ENCODE results near the gene LHFPL6.
"Not testable (repeated sequence)": the region's sequence is repeated elsewhere in the genome, so short reads cannot be mapped to it uniquely, and the experiment has no call there.

The LHFPL6 gene

DNA sequence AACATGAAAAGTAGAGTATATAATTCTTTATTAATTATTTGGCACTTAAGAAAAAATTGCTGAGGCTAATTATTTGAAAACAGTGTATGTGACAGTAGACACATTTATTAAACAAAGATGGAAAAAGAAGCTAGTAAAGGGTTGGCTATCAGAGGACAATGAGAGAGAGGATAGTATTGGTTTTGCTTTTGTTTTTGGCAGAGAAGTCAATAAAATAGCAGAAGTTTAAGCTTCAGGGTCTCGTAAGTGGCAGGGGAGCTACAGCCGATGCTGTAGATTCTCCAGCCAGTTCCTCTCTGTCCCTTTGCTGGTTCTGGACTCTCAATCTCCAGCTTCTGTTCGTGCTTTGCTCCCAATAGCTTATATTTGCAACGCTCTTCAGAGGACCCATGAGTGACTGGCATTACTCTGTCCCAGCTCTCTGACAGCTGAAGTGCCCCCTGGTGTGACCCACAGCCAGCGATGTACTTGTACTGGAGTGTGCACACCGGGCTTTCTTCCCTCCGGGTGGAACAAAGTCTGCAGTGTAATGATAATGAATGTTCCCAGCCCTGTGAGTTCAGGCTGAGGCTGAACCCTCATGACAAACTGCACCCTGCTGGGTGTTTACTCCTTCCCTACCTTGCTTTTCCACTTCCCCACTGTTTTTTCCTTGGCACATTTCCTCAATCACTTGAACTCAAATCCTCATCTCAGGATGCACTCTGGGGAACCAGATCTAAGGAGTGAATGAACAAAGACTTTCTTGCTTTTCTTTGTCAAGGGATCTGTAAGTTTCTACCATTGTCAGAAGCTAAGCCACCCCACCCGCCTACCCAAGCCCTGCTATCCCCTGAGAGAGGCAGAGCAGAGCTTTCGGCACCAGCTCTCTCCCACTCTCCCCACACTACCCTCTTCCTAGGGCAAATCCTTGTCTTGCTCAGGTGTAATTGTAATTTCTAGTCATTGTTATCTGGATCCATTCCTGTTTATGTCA is 254.8 kb downstream of the LHFPL6 start:
- DNase-seq (ENCODE audit: low spot score) = no peak

DNA sequence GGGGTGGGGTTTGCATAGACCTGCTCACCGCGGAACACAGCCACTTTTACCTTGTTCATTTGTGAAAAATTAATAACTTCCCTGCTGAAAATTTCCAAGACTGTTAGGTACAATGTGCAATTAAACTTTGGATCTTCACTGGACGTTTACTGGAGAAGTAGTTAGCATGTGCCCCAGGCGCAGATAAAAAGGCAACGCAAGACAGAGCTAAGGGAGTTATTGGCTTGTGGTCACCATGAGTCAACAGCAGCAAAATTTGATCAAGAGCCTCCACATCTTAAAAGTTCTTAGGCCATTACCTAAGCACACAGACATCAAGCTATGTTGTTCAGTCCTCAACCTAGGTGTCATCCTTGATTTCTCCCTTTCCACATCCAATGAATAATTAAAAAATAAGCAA is 257.0 kb downstream of the LHFPL6 start:
- no peak for DNase-seq (ENCODE audit: low spot score)

DNA sequence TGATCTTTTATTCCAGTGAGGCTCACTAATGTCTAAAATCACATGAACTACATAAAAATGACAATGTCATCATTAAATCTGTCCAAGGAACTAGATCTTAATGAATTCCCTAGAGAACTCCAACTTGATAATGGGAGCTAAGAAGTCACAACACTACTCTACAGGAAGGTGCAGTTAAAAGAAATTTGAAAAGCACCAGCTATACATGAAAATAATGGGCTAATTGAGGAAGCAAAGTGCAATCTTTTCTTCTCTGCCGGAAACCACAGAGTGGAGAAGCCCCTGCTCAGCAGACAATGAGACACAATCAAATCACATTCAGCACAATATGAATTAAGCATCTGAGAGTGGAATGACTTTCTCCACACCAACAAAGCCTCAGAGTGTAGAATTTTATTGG is 261.7 kb downstream of the LHFPL6 start:
- DNase-seq (ENCODE audit: low spot score) = no peak

DNA sequence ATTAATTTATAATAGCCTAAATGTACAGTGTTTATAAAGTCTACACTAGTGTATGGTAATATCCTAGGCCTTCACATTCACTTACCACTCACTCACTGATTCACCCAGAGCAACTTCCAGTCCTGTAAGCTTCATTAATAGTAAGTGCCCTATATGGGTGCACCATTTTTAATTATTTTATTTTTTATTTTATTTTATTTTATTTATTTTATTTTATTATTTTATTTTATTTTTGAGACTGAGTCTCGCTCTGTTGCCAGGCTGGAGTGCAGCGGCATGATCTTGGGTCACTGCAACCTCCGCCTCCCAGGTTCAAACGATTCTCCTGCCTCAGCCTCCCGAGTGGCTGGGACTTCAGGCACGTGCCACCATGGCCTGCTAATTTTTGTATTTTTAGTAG is 264.9 kb downstream of the LHFPL6 start:
- DNase-seq (ENCODE audit: low spot score) = not testable (repeated sequence)

DNA sequence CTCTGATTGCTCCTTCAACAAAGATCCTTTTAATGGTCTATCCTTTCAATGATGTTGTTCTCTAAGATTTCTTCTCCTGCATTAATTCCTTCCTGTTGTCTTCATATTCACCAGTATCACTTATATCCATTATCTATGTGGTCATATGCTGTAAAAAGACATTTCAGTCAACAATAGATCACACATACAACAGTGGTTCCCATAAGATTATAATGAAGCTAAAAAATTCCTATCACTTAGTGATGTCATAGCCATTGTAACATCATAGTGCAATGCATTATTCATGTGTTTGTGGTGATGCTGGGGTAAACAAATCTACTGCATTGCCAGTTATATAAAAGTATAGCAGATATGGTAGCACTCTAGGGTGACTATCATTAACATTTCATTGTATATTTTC is 266.1 kb downstream of the LHFPL6 start:
- DNase-seq (ENCODE audit: low spot score) = no peak

DNA sequence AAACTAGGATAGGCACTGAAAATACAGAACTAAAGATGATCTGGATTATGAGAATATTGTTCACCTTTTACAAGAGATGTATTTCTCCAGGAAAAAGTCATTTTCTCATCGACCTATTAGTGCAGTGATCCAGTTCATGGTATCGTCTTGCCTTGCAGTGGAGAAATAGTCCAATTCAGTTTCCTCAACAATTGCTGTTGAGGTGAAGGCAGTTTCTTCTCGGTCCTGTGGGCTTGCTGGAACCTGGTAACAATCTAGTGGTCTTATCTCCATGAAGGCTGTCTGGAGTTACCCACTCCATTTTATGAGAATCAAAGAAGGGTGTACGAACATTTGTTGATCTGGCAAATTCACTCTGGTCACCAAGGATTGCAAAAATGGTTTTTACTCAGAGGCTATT is 266.8 kb downstream of the LHFPL6 start:
- no peak for DNase-seq (ENCODE audit: low spot score)

DNA sequence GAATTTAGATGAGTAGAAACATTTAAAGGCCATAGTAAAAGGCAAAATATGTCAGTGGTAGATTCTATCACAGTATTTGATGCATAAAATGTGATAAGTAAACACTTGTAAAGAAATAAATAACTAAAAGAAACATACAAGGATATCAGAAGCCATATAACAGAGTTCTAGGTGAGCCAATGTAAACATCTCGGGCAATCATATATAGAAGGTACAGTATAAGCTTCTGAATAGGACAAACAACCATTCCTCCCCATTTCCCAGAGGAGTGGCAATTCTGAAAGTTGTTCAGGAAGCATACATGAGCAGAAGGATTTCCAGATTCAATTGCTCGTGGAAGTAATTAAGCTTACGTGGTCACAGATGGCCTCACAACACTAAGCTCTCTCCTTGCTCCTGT is 267.3 kb downstream of the LHFPL6 start:
- DNase-seq (ENCODE audit: low spot score) = no peak

DNA sequence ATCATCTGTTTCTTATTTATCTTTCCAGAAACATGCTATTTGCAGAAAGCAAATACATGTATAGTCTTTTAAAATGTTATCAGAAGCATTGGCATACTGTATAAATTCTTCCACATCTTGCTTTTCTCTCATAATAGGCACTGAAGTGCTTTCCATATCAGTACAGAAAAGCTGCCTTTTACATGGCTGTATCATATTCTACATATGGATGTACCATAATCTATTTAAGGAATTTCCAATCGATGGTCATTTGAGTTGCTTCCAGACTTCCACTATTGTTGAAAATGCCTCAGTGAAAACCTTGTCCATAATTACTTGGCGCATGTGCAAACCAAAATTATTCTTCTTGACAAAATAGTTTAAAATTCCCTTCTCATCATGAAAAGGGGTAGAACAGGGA is 272.5 kb downstream of the LHFPL6 start:
- DNase-seq (ENCODE audit: low spot score) = no peak

DNA sequence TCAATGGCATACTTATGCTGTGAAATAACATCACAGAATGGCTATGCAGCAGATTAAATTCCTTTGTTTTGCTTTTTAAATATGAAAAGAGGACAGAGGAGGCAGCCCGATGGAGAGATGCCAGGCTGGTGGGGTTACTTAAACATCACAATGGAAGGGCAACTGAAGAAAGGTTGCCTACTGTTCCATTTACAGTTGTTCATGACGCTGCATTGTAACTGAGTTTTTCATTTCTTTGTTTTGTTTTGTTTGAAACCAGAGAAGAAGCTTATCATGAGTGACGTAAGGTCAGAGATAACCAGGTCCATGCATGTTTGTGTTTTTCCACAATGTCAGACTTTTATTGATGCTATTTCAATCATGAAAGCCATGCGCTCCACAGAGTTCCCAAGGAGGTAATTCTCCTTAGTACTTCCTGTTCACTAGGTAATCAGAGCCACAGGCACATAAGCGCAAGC is 273.8 kb downstream of the LHFPL6 start:
- DNase-seq (ENCODE audit: low spot score) = no peak

DNA sequence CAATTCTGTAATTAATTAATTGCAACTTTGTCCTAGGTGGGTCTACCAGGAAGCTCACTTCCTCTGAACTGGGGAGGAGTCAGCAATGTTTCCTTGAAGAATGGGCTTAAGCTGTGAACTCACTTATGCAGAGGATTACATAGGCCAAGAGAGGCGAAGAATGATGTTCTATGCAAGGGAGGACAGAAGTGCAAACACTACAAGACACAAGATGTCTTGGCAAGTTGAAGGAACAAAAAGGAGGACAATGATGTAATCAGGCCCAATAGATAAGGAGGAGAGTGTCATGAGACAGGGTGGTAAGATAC is 275.9 kb downstream of the LHFPL6 start:
- no peak for DNase-seq (ENCODE audit: low spot score)

DNA sequence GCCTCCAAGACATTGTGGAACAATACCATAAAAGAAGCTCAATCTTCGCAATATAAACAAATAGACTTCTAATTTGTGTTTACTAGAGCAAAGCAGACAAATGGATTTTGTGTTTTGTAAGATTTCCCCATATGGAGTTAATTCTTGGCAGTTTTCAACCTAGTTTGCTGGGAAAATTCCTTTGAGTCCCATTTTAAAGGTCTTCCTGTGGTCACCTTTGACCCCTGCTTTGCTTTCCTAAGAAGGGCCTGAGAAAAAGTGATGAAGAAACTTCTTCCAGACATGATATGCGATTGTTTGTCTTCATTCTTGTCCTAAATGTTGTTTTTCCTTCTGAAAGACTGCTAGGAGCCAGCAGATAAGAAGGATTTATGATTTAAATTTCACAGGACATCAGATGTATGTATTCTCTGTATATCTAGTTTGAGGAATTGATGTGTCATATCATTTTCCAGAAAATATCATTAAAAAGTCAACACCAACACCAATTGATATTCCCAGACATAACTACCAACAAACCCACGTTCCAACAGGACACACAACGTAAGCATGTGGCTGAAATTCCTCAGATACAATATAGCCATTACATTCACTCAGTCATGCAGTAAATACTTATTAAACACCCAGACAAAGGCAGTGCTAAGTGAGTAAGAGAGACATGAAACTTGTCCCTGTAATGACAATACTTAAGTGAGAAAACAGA is 276.4 kb downstream of the LHFPL6 start:
- no peak for DNase-seq (ENCODE audit: low spot score)

DNA sequence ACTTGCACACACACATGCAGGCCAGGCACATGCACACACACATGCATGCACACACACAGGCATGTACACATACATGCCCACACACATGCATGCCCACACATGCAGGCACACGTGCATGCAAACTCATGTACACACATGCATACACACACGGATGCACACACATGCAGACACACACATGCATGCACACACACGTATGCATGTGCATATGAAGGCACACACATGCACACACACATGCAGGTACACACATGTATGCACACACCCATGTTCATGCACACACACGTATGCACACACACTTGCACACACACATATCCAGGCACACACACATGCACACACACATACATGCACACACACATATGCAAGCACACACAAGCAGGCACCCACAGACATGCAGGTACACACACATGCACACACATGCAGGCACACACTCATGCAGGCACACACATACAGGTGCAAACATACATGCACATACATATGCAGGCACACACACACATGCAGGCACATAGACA is 278.1 kb downstream of the LHFPL6 start:
- DNase-seq (ENCODE audit: low spot score) = no peak

DNA sequence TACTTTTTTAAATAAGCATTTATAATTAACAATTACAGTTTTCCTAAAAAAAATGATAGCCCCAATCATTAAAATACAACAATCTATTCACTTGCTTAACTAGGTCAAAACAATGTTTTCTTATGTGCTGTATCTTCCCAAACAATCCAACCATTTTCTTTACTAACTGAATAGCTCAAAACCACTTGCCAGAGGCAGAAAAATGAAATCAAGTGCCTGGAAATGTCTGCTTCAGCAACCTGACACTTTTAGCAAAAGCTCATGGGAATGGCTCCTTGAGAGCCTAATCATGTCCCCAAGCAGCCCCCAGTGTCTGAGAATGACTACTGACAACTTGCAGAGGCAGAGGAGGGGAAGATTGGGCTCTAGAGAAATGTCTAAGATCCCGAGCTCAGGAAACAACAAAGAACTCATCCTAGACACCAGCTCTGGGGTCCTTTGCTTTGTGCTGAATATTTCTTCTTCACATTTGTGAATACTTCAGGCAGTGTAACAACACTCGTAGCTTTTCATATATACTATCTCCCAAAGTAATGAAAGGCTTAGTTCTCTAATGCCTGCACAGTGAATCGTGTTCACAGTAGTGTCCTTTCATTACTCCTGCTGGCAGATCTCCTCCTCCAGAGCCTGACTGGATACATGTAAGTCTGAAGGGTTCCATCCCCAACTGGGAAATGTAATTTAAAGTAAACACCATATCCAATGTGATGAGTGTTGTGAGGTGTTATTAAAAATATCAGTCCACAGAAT is 280.0 kb downstream of the LHFPL6 start:
- no peak for DNase-seq (ENCODE audit: low spot score)

DNA sequence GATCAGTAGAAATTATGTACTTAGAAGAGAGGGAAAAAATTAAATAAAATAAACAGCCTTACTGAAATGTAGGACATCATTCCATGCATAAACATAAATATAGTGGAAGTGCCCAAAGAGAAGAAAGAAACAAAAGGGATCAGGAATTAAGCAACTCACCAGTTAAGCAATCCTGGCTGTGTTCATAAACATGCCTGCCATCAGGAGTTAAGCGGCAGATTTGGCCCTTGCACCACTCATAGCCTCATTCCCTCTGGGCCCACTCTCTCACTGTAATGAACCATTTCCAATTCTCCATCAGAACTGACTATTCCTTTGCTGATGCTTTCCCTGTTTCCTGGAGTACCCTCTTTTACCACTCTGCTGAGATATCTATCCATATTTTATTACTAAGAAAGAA is 281.4 kb downstream of the LHFPL6 start:
- no peak for DNase-seq (ENCODE audit: low spot score)

DNA sequence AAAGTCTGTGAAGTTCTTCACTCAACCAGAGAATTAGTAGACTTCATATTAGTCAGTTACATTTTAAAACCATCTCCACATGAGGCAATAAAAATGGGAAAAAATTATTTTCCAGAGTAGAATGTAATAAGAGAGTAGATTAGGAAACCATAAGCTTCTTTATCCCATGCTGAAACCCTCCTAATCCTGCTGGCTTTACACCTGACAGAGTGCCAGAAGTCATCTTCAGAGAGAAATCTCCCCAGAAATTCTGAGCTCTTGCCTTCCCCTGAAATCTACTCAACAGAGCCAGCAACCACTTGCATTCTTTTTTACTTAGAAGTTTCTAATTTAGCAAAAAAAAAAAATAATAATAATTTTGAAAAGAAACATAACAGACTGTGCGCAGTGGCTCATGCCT is 284.8 kb downstream of the LHFPL6 start:
- no peak for DNase-seq (ENCODE audit: low spot score)

DNA sequence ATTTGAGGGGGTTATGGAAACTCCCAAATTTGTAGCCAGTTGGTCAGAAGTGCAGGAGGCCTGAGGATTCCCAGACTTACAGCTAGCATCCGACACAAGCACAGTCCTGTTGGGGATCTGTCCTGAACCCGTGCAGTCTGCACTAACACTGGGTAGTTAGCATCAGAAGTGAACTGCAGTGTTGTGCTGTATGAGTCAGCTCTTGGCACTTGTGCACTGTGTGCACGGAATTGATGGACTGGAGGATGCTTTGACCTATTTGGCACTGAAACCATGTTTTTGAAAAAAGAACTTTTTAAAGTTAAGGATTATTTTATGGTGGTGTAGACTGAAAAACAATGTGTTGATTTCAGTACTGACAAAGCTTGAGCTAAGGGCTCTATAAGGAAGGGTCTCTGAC is 285.7 kb downstream of the LHFPL6 start:
- DNase-seq (ENCODE audit: low spot score) = no peak

DNA sequence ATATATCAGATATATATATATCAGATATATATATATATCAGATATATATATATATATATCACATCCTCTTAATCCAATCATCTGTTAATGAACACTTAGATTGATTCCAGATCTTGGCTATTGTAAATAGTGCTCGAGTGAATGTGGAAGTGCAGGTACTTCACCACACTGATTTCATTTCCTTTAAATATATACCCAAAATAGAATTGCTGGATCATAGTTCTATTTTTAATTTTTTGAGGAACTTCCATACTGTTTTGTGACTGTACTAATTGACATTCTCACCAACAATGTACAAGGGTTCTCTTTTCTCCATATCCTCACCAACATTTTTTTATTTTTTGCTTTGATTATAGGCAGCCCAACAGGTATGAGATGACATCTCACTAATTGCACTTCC is 287.2 kb downstream of the LHFPL6 start:
- DNase-seq (ENCODE audit: low spot score) = no peak

DNA sequence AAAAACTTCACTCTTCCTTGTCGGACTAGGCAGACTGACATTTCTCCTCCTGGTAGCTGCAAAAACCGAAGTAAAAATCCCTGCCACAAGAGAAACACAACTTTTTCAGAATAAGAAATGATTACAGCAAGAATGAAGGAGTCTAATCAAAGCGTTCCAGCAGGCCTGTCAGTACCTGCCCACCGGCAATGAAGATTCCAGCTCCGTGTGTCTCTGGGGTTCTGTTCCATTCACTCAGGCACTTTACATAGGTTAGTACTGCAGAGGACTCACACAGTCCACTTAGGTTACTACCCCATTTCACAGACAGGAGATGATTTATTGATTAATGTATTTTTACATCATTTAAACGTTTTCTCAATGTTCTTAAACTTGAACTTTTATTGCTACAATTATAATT is 289.3 kb downstream of the LHFPL6 start:
- no peak for DNase-seq (ENCODE audit: low spot score)

DNA sequence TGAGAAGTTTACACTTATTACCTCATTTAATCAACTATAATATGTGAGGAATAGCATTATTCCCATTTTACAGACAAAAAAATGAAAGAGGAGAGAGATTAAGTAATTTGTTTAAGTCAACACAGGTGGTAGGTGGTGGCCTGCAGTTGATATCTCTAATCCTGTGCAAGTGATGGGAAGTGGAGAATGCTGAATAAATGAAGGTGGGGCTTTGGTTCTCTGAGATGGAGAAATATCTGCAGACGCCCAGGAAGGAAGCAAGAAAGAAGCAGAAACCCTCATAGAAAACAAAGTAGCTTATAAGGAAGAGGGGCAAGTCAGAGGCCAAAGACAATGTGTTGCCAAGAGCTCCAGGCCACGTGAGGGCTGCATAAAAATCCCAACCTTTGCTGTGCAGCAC is 290.4 kb downstream of the LHFPL6 start:
- no peak for DNase-seq (ENCODE audit: low spot score)

DNA sequence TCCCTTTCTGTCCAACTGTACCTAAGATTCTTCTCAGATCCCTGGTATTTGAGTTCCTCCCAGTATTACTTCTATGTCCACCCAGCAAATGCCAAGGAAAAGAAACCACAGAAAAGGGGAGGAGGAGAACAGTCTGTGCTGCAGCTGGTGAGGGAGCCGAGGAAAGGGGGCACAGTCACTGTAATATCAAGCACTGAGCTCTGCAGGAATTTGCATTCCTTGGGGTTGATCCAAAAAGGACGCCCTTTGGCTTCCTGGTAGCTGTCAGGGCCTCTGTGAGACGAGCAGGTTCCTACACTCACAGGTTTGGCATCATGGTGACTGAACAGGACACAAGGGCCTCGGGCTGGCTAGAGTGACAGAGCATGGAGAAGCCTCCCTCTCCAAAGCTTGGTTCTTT is 291.4 kb downstream of the LHFPL6 start:
- no peak for DNase-seq (ENCODE audit: low spot score)

DNA sequence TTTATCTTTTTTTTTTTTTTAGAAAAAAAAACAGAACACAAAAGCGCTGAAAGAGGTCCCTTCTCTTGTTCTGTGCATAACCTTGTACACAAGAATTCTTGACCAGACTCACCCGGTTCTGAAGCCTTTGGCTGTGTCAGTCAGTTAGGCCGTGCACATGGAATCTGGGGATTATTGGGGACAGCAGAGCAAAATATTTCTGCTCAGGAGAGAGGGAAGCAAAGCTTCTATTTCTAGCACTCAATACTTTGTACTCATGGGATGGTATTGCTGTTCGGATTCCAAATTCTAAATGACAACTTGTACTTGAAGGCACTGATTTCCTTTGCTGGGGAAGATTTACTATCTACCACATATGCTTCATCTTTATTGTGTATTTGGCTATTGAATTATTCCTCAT is 292.0 kb downstream of the LHFPL6 start:
- no peak for DNase-seq (ENCODE audit: low spot score)
